GM10248 (cell line): Measurements from ENCODE around the gene TBCEL.

Experiments
- CTCF ChIA-PET: fragments of 300-600 bp; sonication (Branson Sonifier 250); formaldehyde crosslinking; extraction: SDS; loops from one replicate; lab custom pipeline; 2021; ENCODE audit warnings: antibody characterized with exemption; lab: Yijun Ruan, JAX
- POLR2A ChIA-PET: fragments of 350-650 bp; sonication (Branson Sonifier 250); formaldehyde crosslinking; extraction: SDS; loops from one replicate; lab custom pipeline; 2020; ENCODE audit warnings: antibody characterized with exemption; lab: Yijun Ruan, JAX
- DNase-seq: peaks from one replicate; pipeline ENCODE4 v3.0.0; 2012; ENCODE audit errors: extremely low spot score
- TF ChIP-seq, protein P1 (sequence below): IDR thresholded peaks from 2 replicates; pipeline ENCODE4 v1.5.1; 2012; ENCODE audit warnings: mild to moderate bottlenecking, low read depth; ENCODE audit errors: extremely low read depth, missing control alignments, control extremely low read depth

TBCEL gene

DNA sequence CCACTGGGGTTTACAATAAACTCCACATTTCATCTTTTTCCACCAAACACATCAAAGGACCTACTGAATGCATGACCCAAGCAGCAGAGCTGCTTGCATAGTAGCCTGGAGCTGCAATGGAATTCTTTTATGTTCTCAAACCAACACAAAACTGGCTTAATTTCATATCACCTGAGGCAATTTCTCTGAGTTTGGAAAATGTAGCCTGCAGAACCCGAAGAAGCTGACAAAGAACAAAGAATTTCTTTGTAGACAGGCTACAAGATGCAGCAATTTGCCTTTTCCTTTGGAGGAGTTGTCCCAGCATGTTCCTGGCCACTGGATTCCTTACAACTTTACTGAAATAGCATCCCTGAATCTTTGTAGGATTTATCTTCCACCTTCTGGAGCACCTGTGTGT, 71.7 kb downstream of the TBCEL start:
- DNase-seq = no peak
- POLR2A ChIA-PET = no interaction called here
- CTCF ChIA-PET = interaction anchor here (1.3 kb wide), 1 partner anchor 38 kb away, joined by 3 read pairs; no protein-coding TSS in a partner anchor
- TF ChIP-seq, protein P1, sequence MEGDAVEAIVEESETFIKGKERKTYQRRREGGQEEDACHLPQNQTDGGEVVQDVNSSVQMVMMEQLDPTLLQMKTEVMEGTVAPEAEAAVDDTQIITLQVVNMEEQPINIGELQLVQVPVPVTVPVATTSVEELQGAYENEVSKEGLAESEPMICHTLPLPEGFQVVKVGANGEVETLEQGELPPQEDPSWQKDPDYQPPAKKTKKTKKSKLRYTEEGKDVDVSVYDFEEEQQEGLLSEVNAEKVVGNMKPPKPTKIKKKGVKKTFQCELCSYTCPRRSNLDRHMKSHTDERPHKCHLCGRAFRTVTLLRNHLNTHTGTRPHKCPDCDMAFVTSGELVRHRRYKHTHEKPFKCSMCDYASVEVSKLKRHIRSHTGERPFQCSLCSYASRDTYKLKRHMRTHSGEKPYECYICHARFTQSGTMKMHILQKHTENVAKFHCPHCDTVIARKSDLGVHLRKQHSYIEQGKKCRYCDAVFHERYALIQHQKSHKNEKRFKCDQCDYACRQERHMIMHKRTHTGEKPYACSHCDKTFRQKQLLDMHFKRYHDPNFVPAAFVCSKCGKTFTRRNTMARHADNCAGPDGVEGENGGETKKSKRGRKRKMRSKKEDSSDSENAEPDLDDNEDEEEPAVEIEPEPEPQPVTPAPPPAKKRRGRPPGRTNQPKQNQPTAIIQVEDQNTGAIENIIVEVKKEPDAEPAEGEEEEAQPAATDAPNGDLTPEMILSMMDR = no peak

DNA sequence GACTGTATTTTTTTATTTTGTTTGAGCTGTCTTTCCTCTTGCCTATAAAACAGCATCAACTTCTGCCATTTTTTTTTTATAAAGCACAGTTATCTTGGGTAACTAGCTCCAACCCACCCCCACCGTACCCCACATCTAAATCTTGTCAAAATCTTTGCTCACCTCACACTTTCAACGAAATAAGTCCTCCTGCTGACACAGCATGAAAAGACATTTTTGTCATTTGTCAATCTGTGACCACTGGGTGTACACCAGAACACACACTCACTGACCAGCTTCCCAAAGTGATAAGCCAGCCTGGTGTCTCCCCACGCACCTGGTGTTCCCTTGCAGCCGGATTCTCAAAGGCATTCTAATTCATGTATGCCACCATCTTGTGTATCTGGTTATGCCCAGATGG, 75.5 kb downstream of the TBCEL start:
- no peak for DNase-seq
- ChIA-PET CTCF (no interaction called here), POLR2A (no interaction called here)
- TF ChIP-seq, protein P1 = no peak

DNA sequence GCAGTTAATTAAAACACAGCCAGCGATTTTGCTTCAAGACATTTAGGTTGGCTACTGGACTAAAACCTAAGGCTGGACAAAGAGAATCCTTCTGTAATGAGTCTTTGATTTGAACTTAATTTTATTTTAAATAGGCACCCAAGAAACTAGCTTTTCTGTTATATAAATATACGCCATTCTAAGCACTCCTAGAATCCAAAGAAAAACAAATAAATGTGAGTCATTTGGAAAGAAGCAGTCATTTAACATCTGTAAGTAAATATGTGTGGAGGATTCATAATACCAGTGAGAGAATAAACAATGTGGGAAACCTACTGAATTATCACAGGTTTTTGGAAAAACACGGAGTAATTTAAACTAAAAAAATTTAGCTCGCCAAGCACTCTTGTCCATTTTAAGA, 76.0 kb downstream of the TBCEL start:
- CTCF ChIA-PET = no interaction called here
- TF ChIP-seq, protein P1 = no peak
- no peak for DNase-seq
- POLR2A ChIA-PET = no interaction called here

DNA sequence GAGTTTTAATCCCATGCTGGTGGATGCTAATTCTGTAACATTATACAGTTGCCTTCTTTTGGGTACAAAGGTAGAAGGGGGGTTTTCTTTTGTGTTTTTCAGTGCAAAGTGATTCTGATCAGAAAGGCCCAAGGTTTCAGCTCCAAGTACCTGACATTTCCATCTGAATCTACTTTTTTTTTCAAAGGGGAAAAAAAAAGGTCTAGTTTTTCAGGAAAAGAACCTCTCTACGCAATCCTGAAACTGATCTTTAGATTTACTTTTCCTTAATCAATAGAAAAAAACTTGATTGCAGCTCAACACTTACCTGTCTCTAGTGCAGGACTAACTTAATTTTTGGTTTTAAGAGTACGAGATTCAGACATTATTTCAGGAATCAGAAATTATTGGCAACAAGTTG, 77.0 kb downstream of the TBCEL start, which contains the start of gene TECTA:
TSS of gene TECTA (plus strand) at position 301 of the 400 bp plus-strand sequence. CDS start 1,423 bp downstream, outside the sequence.
- no peak for DNase-seq
- ChIA-PET POLR2A (no interaction called here), CTCF (interaction anchor here (1.1 kb wide), 1 partner anchor 11 kb away, joined by 3 read pairs; no protein-coding TSS in a partner anchor)
- TF ChIP-seq, protein P1 = no peak

DNA sequence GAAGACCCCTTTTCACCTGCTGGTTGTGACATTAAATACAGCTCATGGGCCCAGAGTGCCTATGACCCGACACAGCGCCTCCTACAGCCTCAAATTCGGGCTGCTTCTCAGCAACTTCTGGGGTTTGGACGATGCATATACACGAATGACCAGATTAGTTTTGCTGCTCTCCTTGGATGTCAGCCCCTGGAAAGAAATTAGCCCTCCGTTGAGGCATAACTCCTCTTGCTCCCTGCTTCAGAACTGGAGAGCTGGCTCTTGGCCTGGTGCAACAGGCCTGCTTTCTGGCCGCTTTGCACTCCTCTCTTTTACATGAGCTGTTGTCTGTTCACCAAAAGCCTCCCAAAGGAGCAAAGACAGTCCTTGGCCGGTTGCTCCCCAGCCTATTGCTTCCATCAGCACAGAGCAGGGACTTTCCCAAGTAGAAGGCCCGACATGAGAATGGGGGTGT, 80.4 kb downstream of the TBCEL start:
- POLR2A ChIA-PET = no interaction called here
- CTCF ChIA-PET = interaction anchor here (0.7 to 1.5 kb wide), 2 partner anchors 9 to 565 kb away, joined by 3 to 4 read pairs; no protein-coding TSS in a partner anchor
- TF ChIP-seq, protein P1 = no peak
- DNase-seq = no peak

DNA sequence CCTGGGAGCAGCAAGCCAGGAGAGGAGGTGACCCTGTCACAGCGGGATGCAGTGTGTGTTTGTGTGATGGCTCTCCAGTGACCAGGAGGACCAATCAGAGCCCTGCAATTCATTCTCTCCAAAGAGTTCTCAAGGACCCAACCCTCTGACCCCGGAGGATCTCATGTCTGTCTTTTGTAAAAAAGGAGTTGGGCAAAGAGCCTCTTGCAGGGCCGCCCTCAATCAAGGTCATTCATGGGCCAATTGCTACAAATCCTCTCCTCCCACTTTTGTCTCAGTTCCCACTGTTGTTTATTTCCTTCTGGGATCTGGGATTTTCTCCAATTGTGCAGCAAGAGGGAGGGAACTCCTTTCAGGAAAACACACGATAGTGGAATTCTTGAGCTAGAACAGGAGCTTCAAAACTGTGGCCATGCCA, 81.2 kb downstream of the TBCEL start:
- TF ChIP-seq, protein P1 = no peak
- ChIA-PET CTCF (interaction anchor here (1.0 to 1.5 kb wide), 2 partner anchors 8 to 90 kb away, joined by 3 to 4 read pairs; no protein-coding TSS in a partner anchor), POLR2A (no interaction called here)
- DNase-seq = no peak
